Measurements from ENCODE around the gene NUDCD3.

The NUDCD3 gene

GRCh38 chr7:44347546-44348114 is 142.8 kb downstream of the NUDCD3 start:
- no peak for DNase-seq

- DNase-seq, result no peak
Measured at GRCh38 chr7:44346063-44346462, 144.4 kb downstream of the NUDCD3 start.

- DNase-seq, result no peak
Measured at GRCh38 chr7:44341401-44341800, 149.1 kb downstream of the NUDCD3 start.

GRCh38 chr7:44338600-44338999 is 151.9 kb downstream of the NUDCD3 start:
- DNase-seq, result no peak

- DNase-seq, result no peak
Measured at GRCh38 chr7:44336491-44336890, 154.0 kb downstream of the NUDCD3 start.

- DNase-seq, result no peak
Measured at GRCh38 chr7:44335184-44335583, 155.3 kb downstream of the NUDCD3 start.

- no peak for DNase-seq
Measured at GRCh38 chr7:44334734-44335097, 155.7 kb downstream of the NUDCD3 start.

GRCh38 chr7:44333911-44334733 is 156.3 kb downstream of the NUDCD3 start:
- no peak for DNase-seq

- no peak for DNase-seq
Measured at GRCh38 chr7:44331682-44332081, 158.8 kb downstream of the NUDCD3 start.

GRCh38 chr7:44330331-44330730 is 160.1 kb downstream of the NUDCD3 start:
- DNase-seq, result peak; percentile 48

- DNase-seq, result no peak
Measured at GRCh38 chr7:44329888-44330287, 160.6 kb downstream of the NUDCD3 start.

Measured in NCI-H526 treated with DMSO at 0.1 percent for 48 hours (cell line).